ENCODE measurements around the gene ADM. TPM values are rescaled to one million over a fixed set of nuclear protein-coding genes. Genes with fewer than 3 reads are reported as not detected.

The ADM gene
- total and polyA plus RNA-seq, 8 donors: 4.1 to 20.0 (median 7.4) TPM

- WGBS, 2 donors: 80 to 84% methylated on average over 6 of the region's 6 CpGs
- H3K27me3 ChIP-seq: no peaks in the 10 kb centered on the region
- H3K9me3 ChIP-seq: no peaks in the 10 kb centered on the region
- H3K27ac ChIP-seq: no peak overlapping the region
- DNase-seq (no peak), FAIRE-seq (no peak), ATAC-seq (no peak)
- TF ChIP-seq CTCF (IDR thresholded peaks at IDR 0.05): no peak
- H3K4me3 ChIP-seq: no peak overlapping the region
- intact Hi-C loops (cut with DNase I): no loop called here
- peaks cover 15 to 25% (median 23%) of the 10 kb centered on the region in 3 donors for H3K4me1 ChIP-seq
- H3K36me3 ChIP-seq: no peaks in the 10 kb centered on the region
Measured at GRCh38 chr11:10331548-10332289, 26.8 kb downstream of the ADM start.

- Histone ChIP-seq H3K4me3 (no peak overlapping the region), H3K27me3 (no peaks in the 10 kb centered on the region), H3K4me1 (peaks cover 0 to 7% (median 6%) of the 10 kb centered on the region in 3 donors), H3K36me3 (no peaks in the 10 kb centered on the region), H3K9me3 (no peaks in the 10 kb centered on the region), H3K27ac (no peak overlapping the region)
- TF ChIP-seq CTCF (IDR thresholded peaks at IDR 0.05): no peak
- no peak for FAIRE-seq
- WGBS, 2 donors: 63 to 80% methylated on average over 1 of the region's 1 CpG
- no peak for ATAC-seq
- intact Hi-C loops (cut with DNase I): no loop called here
- DNase-seq: no peak
Measured at GRCh38 chr11:10333490-10333889, 28.6 kb downstream of the ADM start.

- H3K36me3 ChIP-seq: no peaks in the 10 kb centered on the region
- H3K27ac ChIP-seq: no peak overlapping the region
- intact Hi-C loops (cut with DNase I): no loop called here
- no peak overlapping the region for H3K4me3 ChIP-seq
- FAIRE-seq (no peak), ATAC-seq (no peak), DNase-seq (no peak)
- no peaks in the 10 kb centered on the region for H3K27me3 ChIP-seq
- H3K4me1 ChIP-seq: no peaks in the 10 kb centered on the region
- TF ChIP-seq CTCF (IDR thresholded peaks at IDR 0.05): no peak
- no peaks in the 10 kb centered on the region for H3K9me3 ChIP-seq
Measured at GRCh38 chr11:10338287-10338686, 33.4 kb downstream of the ADM start.

- ATAC-seq (peak in 1 of 4 donors; percentile 11), FAIRE-seq (no peak), DNase-seq (no peak)
- Histone ChIP-seq H3K27ac (peak overlapping the region in 1 of 4 donors; percentile 29), H3K36me3 (no peaks in the 10 kb centered on the region), H3K9me3 (no peaks in the 10 kb centered on the region), H3K4me3 (no peak overlapping the region), H3K27me3 (no peaks in the 10 kb centered on the region), H3K4me1 (peaks cover 15 to 21% (median 18%) of the 10 kb centered on the region in 3 donors)
- 62 to 63% methylated on average over 4 of the region's 4 CpGs for WGBS, 2 donors
- no peak for TF ChIP-seq CTCF (IDR thresholded peaks at IDR 0.05)
- intact Hi-C loops (cut with DNase I): no loop called here
Measured at GRCh38 chr11:10348650-10349280, 43.9 kb downstream of the ADM start.

GRCh38 chr11:10349281-10349665 lies 44.4 kb downstream of the ADM start:
- no peak for TF ChIP-seq CTCF (IDR thresholded peaks at IDR 0.05)
- ATAC-seq (no peak), FAIRE-seq (no peak), DNase-seq (no peak)
- H3K27ac ChIP-seq: peak overlapping the region in 1 of 4 donors; percentile 28
- no peaks in the 10 kb centered on the region for H3K36me3 ChIP-seq
- no peak overlapping the region for H3K4me3 ChIP-seq
- intact Hi-C loops (cut with DNase I): no loop called here
- H3K27me3 ChIP-seq: no peaks in the 10 kb centered on the region
- H3K4me1 ChIP-seq: peaks cover 15 to 21% (median 18%) of the 10 kb centered on the region in 3 donors
- H3K9me3 ChIP-seq: no peaks in the 10 kb centered on the region

Data from pancreas (tissue), 10 donors.